COLO829 (cell line): Measurements from ENCODE around the gene MTUS2.
"Not testable (repeated sequence)": the region's sequence is repeated elsewhere in the genome, so short reads cannot be mapped to it uniquely, and the experiment has no call there.

Experiments
- DNase-seq: peaks from one replicate; pipeline ENCODE4 v3.0.0; 2012; ENCODE audit warnings: low spot score

The MTUS2 gene

GRCh38 chr13:29165216-29165615 is 345.1 kb downstream of the MTUS2 start:
- DNase-seq: no peak

- no peak for DNase-seq
Measured at GRCh38 chr13:29165840-29166239, 345.7 kb downstream of the MTUS2 start.

- no peak for DNase-seq
Measured at GRCh38 chr13:29170436-29171082, 350.4 kb downstream of the MTUS2 start.

- DNase-seq: no peak
Measured at GRCh38 chr13:29171244-29171643, 351.1 kb downstream of the MTUS2 start.

- no peak for DNase-seq
Measured at GRCh38 chr13:29174093-29174492, 354.0 kb downstream of the MTUS2 start.

GRCh38 chr13:29175250-29175873 is 355.2 kb downstream of the MTUS2 start:
- no peak for DNase-seq

GRCh38 chr13:29180055-29180454 is 359.9 kb downstream of the MTUS2 start:
- DNase-seq: no peak

GRCh38 chr13:29182216-29182615 is 362.1 kb downstream of the MTUS2 start:
- DNase-seq: no peak

- DNase-seq: no peak
Measured at GRCh38 chr13:29185926-29186325, 365.8 kb downstream of the MTUS2 start.

- no peak for DNase-seq
Measured at GRCh38 chr13:29187584-29187983, 367.4 kb downstream of the MTUS2 start.

GRCh38 chr13:29190298-29190697 is 370.2 kb downstream of the MTUS2 start:
- no peak for DNase-seq

GRCh38 chr13:29193083-29193482 is 372.9 kb downstream of the MTUS2 start:
- DNase-seq: no peak

GRCh38 chr13:29195456-29195855 is 375.3 kb downstream of the MTUS2 start:
- DNase-seq: no peak

GRCh38 chr13:29196409-29197074 is 376.4 kb downstream of the MTUS2 start:
- DNase-seq: no peak

- not testable (repeated sequence) for DNase-seq
Measured at GRCh38 chr13:29202753-29203152, 382.6 kb downstream of the MTUS2 start.

GRCh38 chr13:29204651-29205050 is 384.5 kb downstream of the MTUS2 start:
- no peak for DNase-seq

- DNase-seq: no peak
Measured at GRCh38 chr13:29210676-29211075, 390.5 kb downstream of the MTUS2 start.

GRCh38 chr13:29211162-29211561 is 391.0 kb downstream of the MTUS2 start:
- DNase-seq: not testable (repeated sequence)

GRCh38 chr13:29222458-29222857 is 402.3 kb downstream of the MTUS2 start:
- DNase-seq: no peak

- DNase-seq: no peak
Measured at GRCh38 chr13:29224206-29224605, 404.1 kb downstream of the MTUS2 start.

GRCh38 chr13:29227576-29227975 is 407.4 kb downstream of the MTUS2 start:
- DNase-seq: no peak

GRCh38 chr13:29230299-29230845 is 410.2 kb downstream of the MTUS2 start:
- no peak for DNase-seq
